MM.1S (cell line): ENCODE measurements around the gene NLK.
"Not testable (repeated sequence)": the region's sequence is repeated elsewhere in the genome, so short reads cannot be mapped to it uniquely, and the experiment has no call there.

Source experiments
- DNase-seq: peaks from one replicate; pipeline ENCODE4 v3.0.0-alpha.2; 2015
- H2AFZ ChIP-seq: fragments of 300-600 bp; sonication (generic); 2 replicates; pipeline ENCODE4 v1.6.0; 2016; ENCODE audit warnings: antibody characterized with exemption, low read length
- H3F3A ChIP-seq: fragments of 300-600 bp; sonication (generic); 2 replicates; pipeline ENCODE4 v1.6.1; 2016; ENCODE audit warnings: mild to moderate bottlenecking, antibody characterized with exemption, low read length, moderate library complexity, mixed read lengths; ENCODE audit not compliant: insufficient read depth
- H3K27ac ChIP-seq: fragments of 300-600 bp; sonication (generic); 2 replicates; pipeline ENCODE4 v1.5.1; 2016; ENCODE audit warnings: mild to moderate bottlenecking, low read length
- H3K27me3 ChIP-seq: fragments of 300-600 bp; sonication (generic); replicated peaks from 2 replicates; pipeline ENCODE4 v1.6.0; 2016; ENCODE audit warnings: low read length; ENCODE audit not compliant: insufficient read depth
- H3K36me3 ChIP-seq: fragments of 300-600 bp; sonication (generic); replicated peaks from 2 replicates; pipeline ENCODE4 v1.6.1; 2016; ENCODE audit warnings: mild to moderate bottlenecking, low read length, mixed read lengths; ENCODE audit not compliant: insufficient read depth
- H3K4me1 ChIP-seq: fragments of 300-600 bp; sonication (generic); 2 replicates; pipeline ENCODE4 v1.6.1; 2016; ENCODE audit warnings: low read length, mixed read lengths
- H3K4me2 ChIP-seq: fragments of 300-600 bp; sonication (generic); 2 replicates; pipeline ENCODE4 v1.6.0; 2016; ENCODE audit warnings: low read depth, low read length
- H3K4me3 ChIP-seq: fragments of 300-600 bp; sonication (generic); 2 replicates; pipeline ENCODE4 v1.5.1; 2016; ENCODE audit warnings: low read length, mixed read lengths
- H3K79me2 ChIP-seq: fragments of 300-600 bp; sonication (generic); 2 replicates; pipeline ENCODE4 v1.6.1; 2016; ENCODE audit warnings: mixed run types, low read length, mixed read lengths
- H3K9ac ChIP-seq: fragments of 300-600 bp; sonication (generic); 2 replicates; pipeline ENCODE4 v1.6.1; 2016; ENCODE audit warnings: low read length, mixed read lengths
- H3K9me2 ChIP-seq: fragments of 300-600 bp; sonication (generic); replicated peaks from 2 replicates; pipeline ENCODE4 v1.6.1; 2016; ENCODE audit warnings: mild to moderate bottlenecking, low read length, mixed read lengths; ENCODE audit not compliant: insufficient read depth
- H3K9me3 ChIP-seq: fragments of 300-600 bp; sonication (generic); replicated peaks from 2 replicates; pipeline ENCODE4 v1.6.1; 2016; ENCODE audit warnings: mild to moderate bottlenecking, low read length, mixed read lengths; ENCODE audit not compliant: insufficient read depth
- H4K20me1 ChIP-seq: fragments of 300-600 bp; sonication (generic); 2 replicates; pipeline ENCODE4 v1.6.1; 2016; ENCODE audit warnings: mild to moderate bottlenecking, low read length, moderate library complexity, mixed read lengths; ENCODE audit not compliant: insufficient read depth
- EZH2 ChIP-seq: fragments of 300-600 bp; sonication (generic); optimal IDR thresholded peaks from 2 replicates; pipeline ENCODE3; 2017; ENCODE audit warnings: low read depth, mild to moderate bottlenecking, antibody characterized with exemption, low read length, mixed read lengths
- EZH2phosphoT487 ChIP-seq: fragments of 300-600 bp; sonication (generic); IDR thresholded peaks from 2 replicates; pipeline ENCODE4 v1.6.1; 2018; ENCODE audit warnings: antibody characterized with exemption, low read length
- TF ChIP-seq, protein P1 (sequence below): fragments of 300-600 bp; sonication (generic); IDR thresholded peaks from 2 replicates; pipeline ENCODE4 v1.5.1; 2016; ENCODE audit warnings: antibody characterized with exemption, low read length, mixed read lengths

Gene NLK

DNA sequence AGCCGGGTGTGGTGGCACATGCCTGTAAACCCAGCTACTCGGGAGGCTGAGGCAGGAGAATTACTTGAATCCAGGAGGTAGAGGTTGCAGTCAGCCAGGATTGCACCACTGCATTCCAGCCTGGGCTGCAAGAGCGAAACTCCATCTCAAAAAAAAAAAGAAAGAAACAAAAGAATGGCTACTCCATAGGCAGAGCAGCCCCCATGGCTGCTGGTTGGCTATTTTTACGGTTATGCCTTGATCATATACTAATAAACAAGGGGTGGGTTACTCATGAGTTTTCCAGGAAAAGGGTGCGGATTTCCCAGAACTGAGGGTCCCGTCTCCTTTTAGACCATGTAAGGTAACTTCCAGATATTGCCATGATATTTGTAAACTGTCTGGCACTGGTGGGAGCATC lies 200.3 kb downstream of the NLK start:
- Histone ChIP-seq H2AFZ (no peak overlapping the region), H3K36me3 (no peaks in the 10 kb centered on the region), H3K9ac (no peak overlapping the region), H3K4me1 (no peaks in the 10 kb centered on the region), H3K4me3 (no peak overlapping the region), H3K27me3 (peaks cover 4% of the 10 kb centered on the region; the same call in 1 of the 2 replicates), H3K9me3 (no peaks in the 10 kb centered on the region), H3K27ac (no peak overlapping the region), H3K4me2 (no peak overlapping the region), H4K20me1 (no peaks in the 10 kb centered on the region), H3K79me2 (no peaks in the 10 kb centered on the region), H3F3A (no peaks in the 10 kb centered on the region), H3K9me2 (no peaks in the 10 kb centered on the region)
- TF ChIP-seq, protein P1, sequence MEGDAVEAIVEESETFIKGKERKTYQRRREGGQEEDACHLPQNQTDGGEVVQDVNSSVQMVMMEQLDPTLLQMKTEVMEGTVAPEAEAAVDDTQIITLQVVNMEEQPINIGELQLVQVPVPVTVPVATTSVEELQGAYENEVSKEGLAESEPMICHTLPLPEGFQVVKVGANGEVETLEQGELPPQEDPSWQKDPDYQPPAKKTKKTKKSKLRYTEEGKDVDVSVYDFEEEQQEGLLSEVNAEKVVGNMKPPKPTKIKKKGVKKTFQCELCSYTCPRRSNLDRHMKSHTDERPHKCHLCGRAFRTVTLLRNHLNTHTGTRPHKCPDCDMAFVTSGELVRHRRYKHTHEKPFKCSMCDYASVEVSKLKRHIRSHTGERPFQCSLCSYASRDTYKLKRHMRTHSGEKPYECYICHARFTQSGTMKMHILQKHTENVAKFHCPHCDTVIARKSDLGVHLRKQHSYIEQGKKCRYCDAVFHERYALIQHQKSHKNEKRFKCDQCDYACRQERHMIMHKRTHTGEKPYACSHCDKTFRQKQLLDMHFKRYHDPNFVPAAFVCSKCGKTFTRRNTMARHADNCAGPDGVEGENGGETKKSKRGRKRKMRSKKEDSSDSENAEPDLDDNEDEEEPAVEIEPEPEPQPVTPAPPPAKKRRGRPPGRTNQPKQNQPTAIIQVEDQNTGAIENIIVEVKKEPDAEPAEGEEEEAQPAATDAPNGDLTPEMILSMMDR, result no peak
- TF ChIP-seq EZH2 (no peak), EZH2phosphoT487 (no peak)
- no peak for DNase-seq

DNA sequence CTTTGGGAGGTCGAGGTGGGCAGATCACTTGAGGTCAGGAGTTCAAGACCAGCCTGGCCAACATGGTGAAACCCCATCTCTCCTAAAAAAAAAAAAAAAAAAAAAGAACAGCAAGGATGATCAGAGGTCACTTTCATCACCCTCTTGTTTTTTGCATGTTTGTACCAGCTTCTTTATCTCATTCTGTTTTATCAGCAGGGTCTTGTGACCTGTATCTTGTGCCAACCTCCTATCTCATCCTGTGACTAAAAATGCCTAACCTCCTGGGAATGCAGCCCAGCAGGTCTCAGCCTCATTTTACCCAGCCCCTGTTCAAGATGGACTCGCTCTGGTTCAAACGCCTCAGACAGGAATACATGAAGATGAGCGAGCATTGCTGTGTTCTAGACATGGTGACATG lies 200.8 kb downstream of the NLK start:
- H3K36me3 ChIP-seq, H4K20me1 ChIP-seq, H3K27ac ChIP-seq, DNase-seq, H3K9ac ChIP-seq, H3K4me2 ChIP-seq, H3K9me3 ChIP-seq, H3K79me2 ChIP-seq, H3K4me1 ChIP-seq, H3K27me3 ChIP-seq, H3K9me2 ChIP-seq, H3K4me3 ChIP-seq, H3F3A ChIP-seq, H2AFZ ChIP-seq: not testable (repeated sequence)

DNA sequence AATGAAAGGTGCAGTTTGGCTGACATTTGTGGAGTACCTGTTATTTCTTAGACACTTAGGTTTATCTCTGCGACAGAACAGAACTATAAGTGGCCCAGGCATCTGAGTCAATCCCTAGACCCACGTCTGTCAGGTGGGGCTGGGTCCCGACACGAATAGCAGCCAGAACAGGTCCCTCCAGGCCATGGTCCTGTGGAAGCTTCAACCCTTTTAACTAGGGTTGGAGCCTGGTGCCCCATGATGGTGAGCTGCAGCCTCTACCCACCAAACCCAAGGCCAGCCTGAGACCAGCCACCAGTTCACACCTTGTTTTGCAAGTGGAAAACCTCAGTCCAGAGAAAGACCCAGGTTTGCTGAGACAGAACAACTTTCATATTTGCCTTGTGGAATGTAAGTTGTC lies 202.0 kb downstream of the NLK start:
- H3K9ac ChIP-seq, result no peak overlapping the region
- no peaks in the 10 kb centered on the region for H3K36me3 ChIP-seq
- no peak overlapping the region for H3K4me3 ChIP-seq
- no peaks in the 10 kb centered on the region for H3F3A ChIP-seq
- no peaks in the 10 kb centered on the region for H4K20me1 ChIP-seq
- no peaks in the 10 kb centered on the region for H3K9me3 ChIP-seq
- no peak overlapping the region for H3K27ac ChIP-seq
- H3K4me2 ChIP-seq, result no peak overlapping the region
- H3K79me2 ChIP-seq, result no peaks in the 10 kb centered on the region
- no peak overlapping the region for H2AFZ ChIP-seq
- H3K27me3 ChIP-seq, result peaks cover 3% of the 10 kb centered on the region; the same call in 1 of the 2 replicates
- DNase-seq, result no peak
- no peaks in the 10 kb centered on the region for H3K9me2 ChIP-seq
- TF ChIP-seq, protein P1, result no peak
- TF ChIP-seq EZH2 (no peak), EZH2phosphoT487 (no peak)
- no peaks in the 10 kb centered on the region for H3K4me1 ChIP-seq
